ENCODE data around the gene PDPN.

The PDPN gene

GRCh38 chr1:13661539-13661938 lies 77.9 kb downstream of the PDPN start:
- no peak overlapping the region for H3K27ac Mint-ChIP-seq
- H3K36me3 Mint-ChIP-seq (ENCODE audit: low read depth): peaks cover 3% of the 10 kb centered on the region
- H3K4me1 Mint-ChIP-seq: peaks cover 9% of the 10 kb centered on the region
- H3K27me3 Mint-ChIP-seq: peaks cover 2% of the 10 kb centered on the region
- H3K4me3 Mint-ChIP-seq: no peak overlapping the region
- peaks cover 4% of the 10 kb centered on the region for H3K9me3 Mint-ChIP-seq
- ATAC-seq (no peak), DNase-seq (no peak)

- Mint-ChIP-seq H3K4me1 (peaks cover 12% of the 10 kb centered on the region), H3K36me3 (ENCODE audit: low read depth) (peaks cover 3% of the 10 kb centered on the region), H3K27me3 (peaks cover 2% of the 10 kb centered on the region), H3K4me3 (no peak overlapping the region), H3K27ac (no peak overlapping the region), H3K9me3 (peaks cover 4% of the 10 kb centered on the region)
- DNase-seq (no peak), ATAC-seq (no peak)
Observed at GRCh38 chr1:13662493-13662892, 78.9 kb downstream of the PDPN start.

GRCh38 chr1:13663969-13664368 lies 80.3 kb downstream of the PDPN start:
- DNase-seq: no peak
- Mint-ChIP-seq H3K27me3 (peaks cover 2% of the 10 kb centered on the region), H3K4me1 (peaks cover 13% of the 10 kb centered on the region), H3K36me3 (ENCODE audit: low read depth) (peaks cover 3% of the 10 kb centered on the region), H3K27ac (no peak overlapping the region), H3K9me3 (peaks cover 4% of the 10 kb centered on the region), H3K4me3 (no peak overlapping the region)
- no peak for ATAC-seq

GRCh38 chr1:13664451-13664850 lies 80.8 kb downstream of the PDPN start:
- ATAC-seq (no peak), DNase-seq (no peak)
- H3K4me3 Mint-ChIP-seq: no peak overlapping the region
- H3K4me1 Mint-ChIP-seq: peaks cover 13% of the 10 kb centered on the region
- peaks cover under 1% of the 10 kb centered on the region for H3K36me3 Mint-ChIP-seq (ENCODE audit: low read depth)
- peaks cover under 1% of the 10 kb centered on the region for H3K9me3 Mint-ChIP-seq
- no peak overlapping the region for H3K27ac Mint-ChIP-seq
- H3K27me3 Mint-ChIP-seq: no peaks in the 10 kb centered on the region

- ATAC-seq (no peak), DNase-seq (no peak)
- Mint-ChIP-seq H3K4me1 (peaks cover 13% of the 10 kb centered on the region), H3K4me3 (no peak overlapping the region), H3K27me3 (no peaks in the 10 kb centered on the region), H3K9me3 (no peaks in the 10 kb centered on the region), H3K27ac (no peak overlapping the region), H3K36me3 (ENCODE audit: low read depth) (no peaks in the 10 kb centered on the region)
Observed at GRCh38 chr1:13666317-13666716, 82.7 kb downstream of the PDPN start.
